Body of pancreas (tissue), 4 donors: Measurements from ENCODE around the gene ARHGAP30. TPM values are rescaled to one million over a fixed set of nuclear protein-coding genes. Genes with fewer than 3 reads are reported as not detected.
A peak's percentile ranks its signal among the peaks of the same experiment; 100 is the strongest.
"Not testable (repeated sequence)": the region's sequence is repeated elsewhere in the genome, so short reads cannot be mapped to it uniquely, and the experiment has no call there.

ENCODE experiments used
- ATAC-seq: fragments of 150-250 bp; one replicate; pipeline ENCODE4 v1.9.1; 2016
- DNase-seq, 4 donors: peaks; one replicate each; pipeline ENCODE4 v3.0.0-alpha.2; 2019
- H3K27ac ChIP-seq, 4 donors: fragments of 200-600 bp; sonication (generic); 1 replicate in 3 of 4; 2 replicates in 1 of 4; pipeline versions ENCODE4 v1.5.1 to v1.6.1; 2016 to 2019; ENCODE audit warnings: mild to moderate bottlenecking in 1 of 4, mixed read lengths in 1 of 4, moderate library complexity in 1 of 4
- H3K27me3 ChIP-seq, 2 donors: fragments of 200-600 bp; sonication (generic); one replicate each; pipeline ENCODE4 v1.6.0; 2016; ENCODE audit warnings: mild to moderate bottlenecking in 1 of 2
- H3K36me3 ChIP-seq, 2 donors: fragments of 200-600 bp; sonication (generic); replicated peaks in 1 of 2; 2 replicates each; pipeline ENCODE4 v1.5.1; 2016; ENCODE audit warnings: low read depth in 2 of 2; ENCODE audit not compliant: insufficient read depth in 1 of 2
- H3K4me1 ChIP-seq: fragments of 200-600 bp; sonication (generic); one replicate; pipeline ENCODE4 v1.6.0; 2016
- H3K4me3 ChIP-seq, 2 donors: fragments of 200-600 bp; sonication (generic); 1 replicate in 1 of 2; 2 replicates in 1 of 2; pipeline ENCODE4 v1.5.1; 2016 to 2019
- H3K9me3 ChIP-seq, 3 donors: fragments of 200-600 bp; sonication (generic); 1 replicate in 2 of 3; 2 replicates in 1 of 3; pipeline ENCODE4 v1.5.1; 2016
- POLR2A ChIP-seq, 3 donors: fragments of 450-650 bp; IDR thresholded peaks; one replicate each; pipeline ENCODE4 v1.6.1; 2016; ENCODE audit warnings: antibody characterized with exemption in 3 of 3, mild to moderate bottlenecking in 2 of 3
- WGBS, 2 donors: methylation state at CpG; one replicate each; pipeline ENCODE4 v1.1.5; 2017; 5-methylcytosine and 5-hydroxymethylcytosine counted together
- intact Hi-C: fragments of 100-400 bp; cut with DNase I; formaldehyde crosslinking; loops from one replicate; pipeline ENCODE4 v1.15.1; 2023
- total RNA-seq, 2 donors: library from RNA; depleted of rRNA; stranded (reverse); fragments of >200 nt; gene quantifications; one replicate each; pipeline ENCODE4 v1.1.0, GENCODE V29; 2016
- TF ChIP-seq, protein P1 (sequence below), 7 experiments: fragments of 450-650 bp in 4 of 7; fragments of 200-600 bp in 3 of 7; sonication (generic) in 3 of 7; IDR thresholded peaks; one replicate each; pipeline ENCODE4 v1.5.1; 2016 to 2019; ENCODE audit warnings: antibody characterized with exemption in 7 of 7

Gene ARHGAP30
- total RNA-seq, 2 donors from 2014 or later = 3.1 to 4.9 TPM

DNA sequence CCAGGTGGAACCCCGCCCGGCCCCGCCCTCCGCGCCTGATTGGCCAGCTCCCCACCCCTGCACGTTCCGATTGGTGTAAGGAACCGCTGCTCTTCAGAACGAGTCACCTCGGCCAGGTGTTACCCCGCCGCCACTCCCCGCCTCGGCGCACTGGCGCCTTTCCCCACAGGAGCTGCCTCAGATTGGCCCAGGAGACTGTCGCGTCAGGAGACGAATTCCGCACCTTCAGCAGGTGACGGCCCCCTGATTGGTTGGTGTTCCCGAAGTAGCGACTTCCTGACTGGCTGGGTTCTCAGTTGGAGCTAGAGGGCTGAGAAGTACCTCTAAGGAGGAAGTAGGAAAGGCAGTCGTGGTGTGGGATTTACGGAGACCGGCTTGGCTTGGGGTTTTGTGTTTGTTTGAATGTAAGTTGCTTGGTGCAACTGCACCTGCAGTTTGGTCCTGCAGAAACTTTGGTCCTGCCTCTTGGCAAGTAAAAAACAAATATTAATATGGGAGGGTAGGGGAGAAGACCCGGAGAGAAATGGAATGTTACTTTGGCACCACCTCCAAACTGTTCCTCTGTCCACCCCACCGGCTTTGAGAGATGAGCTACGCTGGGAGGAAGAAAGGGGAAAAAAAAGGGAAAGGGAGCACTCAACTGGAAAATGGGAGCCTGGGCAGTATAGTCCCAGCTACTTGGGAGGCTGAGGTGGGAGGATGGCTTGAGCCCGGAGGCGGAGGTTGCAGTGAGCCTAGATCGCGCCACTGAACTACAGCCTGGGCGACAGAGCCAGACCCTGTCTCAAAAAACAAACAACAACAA lies 48.3 kb downstream of the ARHGAP30 start:
- Histone ChIP-seq H3K36me3 (no peaks in the 10 kb centered on the region), H3K27me3 (no peaks in the 10 kb centered on the region), H3K4me3 (peak overlapping the region; percentile 36 to 83), H3K27ac (peak overlapping the region; percentile 85 to 98 (median 91)), H3K9me3 (no peaks in the 10 kb centered on the region), H3K4me1 (peaks cover 49% of the 10 kb centered on the region)
- DNase-seq (peak; percentile 99), ATAC-seq (peak; percentile 97)
- TF ChIP-seq, protein P1, sequence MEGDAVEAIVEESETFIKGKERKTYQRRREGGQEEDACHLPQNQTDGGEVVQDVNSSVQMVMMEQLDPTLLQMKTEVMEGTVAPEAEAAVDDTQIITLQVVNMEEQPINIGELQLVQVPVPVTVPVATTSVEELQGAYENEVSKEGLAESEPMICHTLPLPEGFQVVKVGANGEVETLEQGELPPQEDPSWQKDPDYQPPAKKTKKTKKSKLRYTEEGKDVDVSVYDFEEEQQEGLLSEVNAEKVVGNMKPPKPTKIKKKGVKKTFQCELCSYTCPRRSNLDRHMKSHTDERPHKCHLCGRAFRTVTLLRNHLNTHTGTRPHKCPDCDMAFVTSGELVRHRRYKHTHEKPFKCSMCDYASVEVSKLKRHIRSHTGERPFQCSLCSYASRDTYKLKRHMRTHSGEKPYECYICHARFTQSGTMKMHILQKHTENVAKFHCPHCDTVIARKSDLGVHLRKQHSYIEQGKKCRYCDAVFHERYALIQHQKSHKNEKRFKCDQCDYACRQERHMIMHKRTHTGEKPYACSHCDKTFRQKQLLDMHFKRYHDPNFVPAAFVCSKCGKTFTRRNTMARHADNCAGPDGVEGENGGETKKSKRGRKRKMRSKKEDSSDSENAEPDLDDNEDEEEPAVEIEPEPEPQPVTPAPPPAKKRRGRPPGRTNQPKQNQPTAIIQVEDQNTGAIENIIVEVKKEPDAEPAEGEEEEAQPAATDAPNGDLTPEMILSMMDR (IDR thresholded peaks at IDR 0.05) = peak in 1 of 7 experiments; percentile 3
- TF ChIP-seq POLR2A (IDR thresholded peaks at IDR 0.05) = peak; percentile 77 to 99 (median 98)
- intact Hi-C loops = no loop called here
- 10 to 31% methylated on average over 11 to 34 of the region's 34 CpGs for WGBS, 2 donors

DNA sequence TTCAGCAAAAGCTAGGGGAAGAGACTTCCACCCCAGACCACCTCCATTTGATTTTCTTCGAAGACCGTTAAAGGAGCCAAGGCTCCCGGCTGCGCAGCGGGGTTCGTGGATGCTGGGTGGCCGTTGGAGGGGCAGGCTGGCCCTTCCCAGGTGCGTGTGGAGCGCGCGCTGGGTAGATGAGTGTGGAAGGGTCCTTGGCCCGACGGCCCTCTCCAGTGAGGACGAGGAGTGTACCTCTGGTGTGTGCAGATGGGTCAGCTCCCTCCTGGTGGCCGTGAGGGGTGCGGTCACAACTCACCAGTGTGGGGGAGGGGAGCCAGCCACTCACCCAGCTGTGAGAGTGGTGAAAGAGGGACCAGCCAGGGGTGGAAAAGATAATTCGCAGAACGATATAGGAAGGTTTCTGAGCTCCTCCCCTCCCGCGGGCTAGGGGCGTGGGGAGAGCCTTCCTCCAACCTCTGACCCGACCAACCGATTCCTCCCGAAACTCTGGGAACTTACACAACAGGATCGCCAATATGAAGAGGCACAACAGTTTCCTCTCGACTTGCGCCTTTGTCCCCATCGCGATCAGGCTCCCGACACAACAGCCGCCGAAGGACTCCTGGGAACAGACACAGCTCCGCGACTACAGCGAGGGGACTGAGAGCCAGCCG lies 49.1 kb downstream of the ARHGAP30 start, which contains the start of gene F11R:
Gene F11R (minus strand): TSS at position 644 of the 656 bp plus-strand sequence. CDS start 79 bp downstream, at position 565.
- H3K4me1 ChIP-seq = peaks cover 53% of the 10 kb centered on the region
- intact Hi-C loops = no loop called here
- H3K36me3 ChIP-seq = no peaks in the 10 kb centered on the region
- TF ChIP-seq, protein P1 (IDR thresholded peaks at IDR 0.05) = peak in 4 of 7 experiments; percentile 45 to 61 (median 55)
- peak; percentile 70 to 93 (median 93) for TF ChIP-seq POLR2A (IDR thresholded peaks at IDR 0.05)
- 1 to 2% methylated on average over 30 to 36 of the region's 36 CpGs for WGBS, 2 donors
- H3K27me3 ChIP-seq = no peaks in the 10 kb centered on the region
- H3K27ac ChIP-seq = peak within 1 kb of the TSS; percentile 85 to 98 (median 91)
- H3K9me3 ChIP-seq = no peaks in the 10 kb centered on the region
- peak; percentile 38 for ATAC-seq
- peak within 1 kb of the TSS; percentile 51 to 83 for H3K4me3 ChIP-seq
- peak; percentile 63 to 71 (median 68) for DNase-seq

GRCh38 chr1:161019751-161020495 lies 49.8 kb downstream of the ARHGAP30 start:
- Histone ChIP-seq H3K27me3 (no peaks in the 10 kb centered on the region), H3K27ac (peak overlapping the region; percentile 83 to 98 (median 91)), H3K4me1 (peaks cover 54% of the 10 kb centered on the region), H3K9me3 (no peaks in the 10 kb centered on the region), H3K4me3 (peak overlapping the region; percentile 51 to 83), H3K36me3 (no peaks in the 10 kb centered on the region)
- 4 to 6% methylated on average over 10 of the region's 10 CpGs for WGBS, 2 donors
- TF ChIP-seq POLR2A (IDR thresholded peaks at IDR 0.05) = no peak
- TF ChIP-seq, protein P1 (IDR thresholded peaks at IDR 0.05) = no peak
- intact Hi-C loops = no loop called here
- peak in 1 of 4 donors; percentile 10 for DNase-seq
- no peak for ATAC-seq

DNA sequence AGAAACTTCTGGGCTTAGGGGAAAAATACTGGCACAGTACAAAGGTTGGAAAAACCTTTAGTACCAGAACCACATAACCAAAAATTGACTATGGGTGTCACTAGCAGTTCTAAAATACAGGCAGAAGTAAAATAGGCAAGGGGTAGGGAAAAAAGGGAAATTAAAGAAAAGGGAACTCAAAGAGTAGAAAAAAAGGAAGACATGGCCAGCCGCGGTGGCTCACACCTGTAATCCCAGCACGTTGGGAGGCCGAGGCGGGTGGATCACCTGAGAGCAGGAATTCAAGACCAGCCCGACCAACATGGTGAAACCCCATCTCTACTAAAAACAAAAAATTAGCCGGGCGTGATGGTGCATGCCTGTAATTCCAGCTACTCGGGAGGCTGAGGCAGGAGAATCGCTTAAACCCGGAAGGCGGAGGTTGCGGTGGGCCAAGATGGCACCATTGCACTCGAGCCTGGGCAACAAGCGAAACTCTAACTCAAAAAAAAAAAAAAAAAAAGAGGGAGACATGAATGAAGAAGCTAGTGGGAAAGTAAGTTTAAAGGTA lies 50.5 kb downstream of the ARHGAP30 start:
- H3K4me3 ChIP-seq, intact Hi-C loops, H3K27me3 ChIP-seq, DNase-seq, H3K9me3 ChIP-seq, H3K36me3 ChIP-seq, ATAC-seq: not testable (repeated sequence)
- 87 to 91% methylated on average over 13 to 15 of the region's 15 CpGs for WGBS, 2 donors
- H3K4me1 ChIP-seq = peaks cover 61% of the 10 kb centered on the region
- H3K27ac ChIP-seq = peak overlapping the region in 1 of 4 donors; percentile 98
